Transverse colon (tissue), 4 donors: ENCODE results near the gene DGKZ. TPM values are rescaled to one million over a fixed set of nuclear protein-coding genes. Genes with fewer than 3 reads are reported as not detected.
A peak's percentile ranks its signal among the peaks of the same experiment; 100 is the strongest.

ENCODE experiments used
- DNase-seq: peaks from one replicate; pipeline ENCODE4 v3.0.0-alpha.2; 2019
- H3K27ac ChIP-seq, 4 donors: fragments of 200-600 bp; sonication (generic); 2 replicates each; pipeline ENCODE4 v1.5.1; 2016 to 2018; ENCODE audit warnings: inconsistent platforms in 4 of 4
- H3K27me3 ChIP-seq: fragments of 200-600 bp; sonication (generic); 2 replicates; pipeline ENCODE4 v1.5.1; 2017; ENCODE audit warnings: inconsistent platforms
- H3K36me3 ChIP-seq, 4 donors: fragments of 200-600 bp; sonication (generic); 2 replicates each; pipeline ENCODE4 v1.5.1; 2017 to 2019; ENCODE audit warnings: inconsistent platforms in 4 of 4
- H3K4me1 ChIP-seq, 4 donors: fragments of 200-600 bp; sonication (generic); 2 replicates each; pipeline ENCODE4 v1.5.1; 2017 to 2020; ENCODE audit warnings: inconsistent platforms in 4 of 4
- H3K4me3 ChIP-seq, 4 donors: fragments of 200-600 bp; sonication (generic); 1 replicate in 1 of 4; 2 replicates in 3 of 4; pipeline versions ENCODE4 v1.5.1 to v1.6.1; 2017 to 2019; ENCODE audit warnings: inconsistent platforms in 4 of 4
- H3K9me3 ChIP-seq, 2 donors: fragments of 200-600 bp; sonication (generic); 2 replicates each; pipeline ENCODE4 v1.5.1; 2017 to 2019; ENCODE audit warnings: inconsistent platforms in 2 of 2
- EP300 ChIP-seq: sonication (generic); formaldehyde crosslinking; IDR thresholded peaks from one replicate; pipeline ENCODE4 v1.6.1; 2017; ENCODE audit warnings: antibody characterized with exemption, low read depth
- POLR2A ChIP-seq: fragments of 450-650 bp; IDR thresholded peaks from one replicate; pipeline ENCODE4 v1.6.1; 2016; ENCODE audit warnings: antibody characterized with exemption, mild to moderate bottlenecking, moderate library complexity
- POLR2AphosphoS5 ChIP-seq, 3 donors: sonication (generic); formaldehyde crosslinking; IDR thresholded peaks; one replicate each; pipeline ENCODE4 v1.6.1; 2016; ENCODE audit warnings: antibody characterized with exemption in 3 of 3
- WGBS, 2 donors: methylation state at CpG; one replicate each; pipeline ENCODE4 v1.1.5; 2018; ENCODE audit warnings: low coverage in 1 of 2; 5-methylcytosine and 5-hydroxymethylcytosine counted together
- in situ Hi-C, 4 donors: fragments of 200-750 bp; cut with MboI; loops; one replicate each; pipeline versions ENCODE4 v1.15.0 to v1.15.1; 2017; ENCODE audit warnings: low sequenced_read_pairs in 3 of 4, low pct_ligation_motif_present in 1 of 4, low pct_unique_long_range_greater_than_20kb in 1 of 4
- intact Hi-C: fragments of 100-400 bp; cut with DNase I; formaldehyde crosslinking; loops from one replicate; pipeline ENCODE4 v1.15.1; 2023; ENCODE audit warnings: low total_unique reads
- total RNA-seq, 4 donors: library from RNA; depleted of rRNA; stranded (reverse); fragments of >200 nt; gene quantifications; one replicate each; pipeline ENCODE4 v1.1.0, GENCODE V29; 2016
- TF ChIP-seq, protein P1 (sequence below), 5 experiments: fragments of 200-600 bp in 3 of 5; fragments of 450-650 bp in 2 of 5; sonication (generic) in 3 of 5; IDR thresholded peaks; 1 replicate in 2 of 5; 2 replicates in 3 of 5; pipeline ENCODE4 v1.5.1; 2016 to 2017; ENCODE audit warnings: antibody characterized with exemption in 5 of 5, inconsistent platforms in 3 of 5, mild to moderate bottlenecking in 2 of 5, moderate library complexity in 1 of 5

DGKZ gene
- total RNA-seq, 4 donors from 2014 or later, result 56.4 to 105 (median 67.7) TPM

DNA sequence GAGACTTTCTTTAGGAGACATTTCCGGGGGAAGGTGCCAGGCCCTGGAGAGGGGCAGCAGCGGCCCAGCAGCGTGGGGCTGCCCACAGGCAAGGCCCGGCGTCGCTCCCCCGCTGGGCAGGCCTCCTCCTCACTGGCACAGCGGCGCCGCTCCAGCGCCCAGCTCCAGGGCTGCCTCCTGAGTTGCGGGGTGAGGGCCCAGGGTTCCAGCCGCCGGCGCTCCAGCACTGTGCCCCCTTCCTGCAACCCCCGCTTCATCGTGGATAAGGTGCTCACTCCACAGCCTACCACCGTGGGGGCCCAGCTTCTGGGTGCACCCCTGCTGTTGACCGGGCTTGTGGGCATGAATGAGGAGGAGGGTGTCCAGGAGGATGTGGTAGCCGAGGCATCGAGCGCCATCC lies 19.0 kb downstream of the DGKZ start:
- no peak overlapping the region for H3K27ac ChIP-seq
- H3K4me1 ChIP-seq, result peaks cover 18 to 28% (median 24%) of the 10 kb centered on the region in 4 donors
- TF ChIP-seq POLR2A (no peak), EP300 (no peak), POLR2AphosphoS5 (IDR thresholded peaks at IDR 0.05) (no peak)
- TF ChIP-seq, protein P1, sequence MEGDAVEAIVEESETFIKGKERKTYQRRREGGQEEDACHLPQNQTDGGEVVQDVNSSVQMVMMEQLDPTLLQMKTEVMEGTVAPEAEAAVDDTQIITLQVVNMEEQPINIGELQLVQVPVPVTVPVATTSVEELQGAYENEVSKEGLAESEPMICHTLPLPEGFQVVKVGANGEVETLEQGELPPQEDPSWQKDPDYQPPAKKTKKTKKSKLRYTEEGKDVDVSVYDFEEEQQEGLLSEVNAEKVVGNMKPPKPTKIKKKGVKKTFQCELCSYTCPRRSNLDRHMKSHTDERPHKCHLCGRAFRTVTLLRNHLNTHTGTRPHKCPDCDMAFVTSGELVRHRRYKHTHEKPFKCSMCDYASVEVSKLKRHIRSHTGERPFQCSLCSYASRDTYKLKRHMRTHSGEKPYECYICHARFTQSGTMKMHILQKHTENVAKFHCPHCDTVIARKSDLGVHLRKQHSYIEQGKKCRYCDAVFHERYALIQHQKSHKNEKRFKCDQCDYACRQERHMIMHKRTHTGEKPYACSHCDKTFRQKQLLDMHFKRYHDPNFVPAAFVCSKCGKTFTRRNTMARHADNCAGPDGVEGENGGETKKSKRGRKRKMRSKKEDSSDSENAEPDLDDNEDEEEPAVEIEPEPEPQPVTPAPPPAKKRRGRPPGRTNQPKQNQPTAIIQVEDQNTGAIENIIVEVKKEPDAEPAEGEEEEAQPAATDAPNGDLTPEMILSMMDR (IDR thresholded peaks at IDR 0.05), result no peak
- H3K4me3 ChIP-seq, result no peak overlapping the region
- H3K9me3 ChIP-seq, result no peaks in the 10 kb centered on the region
- H3K27me3 ChIP-seq, result no peaks in the 10 kb centered on the region
- in situ Hi-C loops, result no loop called here
- no peak for DNase-seq
- 94% methylated on average over 16 of the region's 22 CpGs; no CpG with 5 or more reads in 1 of the 2 donors for WGBS, 2 donors
- intact Hi-C loops, result no loop called here
- no peaks in the 10 kb centered on the region for H3K36me3 ChIP-seq

DNA sequence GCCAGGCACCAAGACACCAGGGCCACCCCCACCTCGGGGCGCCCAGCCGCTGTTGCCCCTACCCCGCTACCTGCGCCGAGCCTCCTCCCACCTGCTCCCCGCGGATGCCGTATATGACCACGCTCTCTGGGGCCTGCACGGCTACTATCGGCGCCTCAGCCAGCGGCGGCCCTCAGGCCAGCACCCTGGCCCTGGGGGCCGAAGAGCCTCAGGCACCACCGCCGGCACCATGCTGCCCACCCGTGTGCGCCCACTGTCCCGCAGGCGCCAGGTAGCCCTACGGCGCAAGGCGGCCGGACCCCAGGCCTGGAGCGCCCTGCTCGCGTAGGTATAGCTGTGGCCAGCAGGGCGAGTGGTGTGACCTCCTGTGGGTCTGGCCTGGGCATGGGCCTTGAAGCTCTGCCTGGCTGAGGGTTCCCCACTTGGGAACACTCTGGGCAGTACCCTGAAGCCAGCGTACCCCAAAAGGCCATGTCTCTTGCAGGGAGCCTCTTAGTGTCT lies 19.4 kb downstream of the DGKZ start:
- intact Hi-C loops, result no loop called here
- in situ Hi-C loops, result no loop called here
- Histone ChIP-seq H3K4me3 (no peak overlapping the region), H3K36me3 (no peaks in the 10 kb centered on the region), H3K27me3 (no peaks in the 10 kb centered on the region), H3K27ac (no peak overlapping the region), H3K9me3 (no peaks in the 10 kb centered on the region), H3K4me1 (peaks cover 17 to 24% (median 21%) of the 10 kb centered on the region in 4 donors)
- no peak for DNase-seq
- WGBS, 2 donors, result 94% methylated on average over 31 of the region's 31 CpGs; no CpG with 5 or more reads in 1 of the 2 donors
- TF ChIP-seq POLR2A, result no peak
- no peak for TF ChIP-seq EP300
- TF ChIP-seq, protein P1 (IDR thresholded peaks at IDR 0.05), result no peak
- no peak for TF ChIP-seq POLR2AphosphoS5 (IDR thresholded peaks at IDR 0.05)

GRCh38 chr11:46367244-46367915 lies 20.1 kb downstream of the DGKZ start:
- H3K4me1 ChIP-seq, result peaks cover 10 to 18% (median 15%) of the 10 kb centered on the region in 4 donors
- H3K27ac ChIP-seq, result no peak overlapping the region
- intact Hi-C loops (no loop called here), in situ Hi-C loops (no loop called here)
- TF ChIP-seq EP300, result no peak
- TF ChIP-seq POLR2A, result no peak
- TF ChIP-seq, protein P1 (IDR thresholded peaks at IDR 0.05), result peak; percentile 83 to 94 (median 91)
- no peak for TF ChIP-seq POLR2AphosphoS5 (IDR thresholded peaks at IDR 0.05)
- H3K36me3 ChIP-seq, result no peaks in the 10 kb centered on the region
- WGBS, 2 donors, result 33% methylated on average over 20 of the region's 32 CpGs; no CpG with 5 or more reads in 1 of the 2 donors
- DNase-seq, result peak; percentile 72
- H3K4me3 ChIP-seq, result no peak overlapping the region
- no peaks in the 10 kb centered on the region for H3K9me3 ChIP-seq
- H3K27me3 ChIP-seq, result no peaks in the 10 kb centered on the region

DNA sequence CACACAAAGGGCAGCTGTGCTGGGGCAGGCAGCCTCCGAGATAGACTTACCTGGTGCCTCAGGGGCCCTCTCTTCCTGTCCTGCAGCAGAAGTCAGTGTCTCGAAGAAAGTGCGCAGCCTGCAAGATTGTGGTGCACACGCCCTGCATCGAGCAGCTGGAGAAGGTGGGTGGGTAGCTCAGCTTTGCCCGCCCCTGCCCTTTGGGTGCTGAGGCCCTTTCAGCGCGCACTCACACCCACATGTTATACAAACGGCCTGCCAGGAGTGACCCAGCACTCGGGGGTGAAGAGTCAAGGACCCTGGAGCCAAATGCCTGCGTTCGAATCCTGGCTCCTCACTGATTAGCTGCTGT lies 20.6 kb downstream of the DGKZ start:
- Histone ChIP-seq H3K27me3 (no peaks in the 10 kb centered on the region), H3K36me3 (no peaks in the 10 kb centered on the region), H3K27ac (no peak overlapping the region), H3K4me3 (no peak overlapping the region), H3K9me3 (no peaks in the 10 kb centered on the region), H3K4me1 (peaks cover 5 to 13% (median 10%) of the 10 kb centered on the region in 4 donors)
- in situ Hi-C loops, result no loop called here
- TF ChIP-seq EP300, result no peak
- TF ChIP-seq, protein P1 (IDR thresholded peaks at IDR 0.05), result peak in 2 of 5 experiments; percentile 6 to 22
- WGBS, 2 donors, result 70% methylated on average over 12 of the region's 12 CpGs; no CpG with 5 or more reads in 1 of the 2 donors
- intact Hi-C loops, result no loop called here
- no peak for DNase-seq
